ENCODE data around the gene ETS2.

- no peak for TF ChIP-seq EZH2 (IDR thresholded peaks at IDR 0.05)
- TF ChIP-seq, protein P1, sequence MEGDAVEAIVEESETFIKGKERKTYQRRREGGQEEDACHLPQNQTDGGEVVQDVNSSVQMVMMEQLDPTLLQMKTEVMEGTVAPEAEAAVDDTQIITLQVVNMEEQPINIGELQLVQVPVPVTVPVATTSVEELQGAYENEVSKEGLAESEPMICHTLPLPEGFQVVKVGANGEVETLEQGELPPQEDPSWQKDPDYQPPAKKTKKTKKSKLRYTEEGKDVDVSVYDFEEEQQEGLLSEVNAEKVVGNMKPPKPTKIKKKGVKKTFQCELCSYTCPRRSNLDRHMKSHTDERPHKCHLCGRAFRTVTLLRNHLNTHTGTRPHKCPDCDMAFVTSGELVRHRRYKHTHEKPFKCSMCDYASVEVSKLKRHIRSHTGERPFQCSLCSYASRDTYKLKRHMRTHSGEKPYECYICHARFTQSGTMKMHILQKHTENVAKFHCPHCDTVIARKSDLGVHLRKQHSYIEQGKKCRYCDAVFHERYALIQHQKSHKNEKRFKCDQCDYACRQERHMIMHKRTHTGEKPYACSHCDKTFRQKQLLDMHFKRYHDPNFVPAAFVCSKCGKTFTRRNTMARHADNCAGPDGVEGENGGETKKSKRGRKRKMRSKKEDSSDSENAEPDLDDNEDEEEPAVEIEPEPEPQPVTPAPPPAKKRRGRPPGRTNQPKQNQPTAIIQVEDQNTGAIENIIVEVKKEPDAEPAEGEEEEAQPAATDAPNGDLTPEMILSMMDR (IDR thresholded peaks at IDR 0.05) = no peak
- no peak for TF ChIP-seq EZH2phosphoT487 (IDR thresholded peaks at IDR 0.05)
Measured at GRCh38 chr21:38809198-38809878, 3.6 kb downstream of the ETS2 start.
